ENCODE data around the gene MTG2.

MTG2 gene

GRCh38 chr20:62182469-62183425 is at the start of gene MTG2:
Gene MTG2 (plus strand): TSS chr20:62183028. CDS start chr20:62193421, 10,393 bp downstream.
- DNase-seq: peak; percentile 80

GRCh38 chr20:62133051-62133845 is 49.6 kb upstream of the MTG2 start:
- no peak for DNase-seq

- DNase-seq: no peak
Measured at GRCh38 chr20:62133864-62134263, 49.0 kb upstream of the MTG2 start.

- no peak for DNase-seq
Measured at GRCh38 chr20:62134735-62135231, 48.0 kb upstream of the MTG2 start.

- no peak for DNase-seq
Measured at GRCh38 chr20:62135573-62136266, 47.1 kb upstream of the MTG2 start.

GRCh38 chr20:62136283-62137091 is 46.3 kb upstream of the MTG2 start:
- DNase-seq: peak; percentile 21

- no peak for DNase-seq
Measured at GRCh38 chr20:62137092-62137384, 45.8 kb upstream of the MTG2 start.

- DNase-seq: no peak
Measured at GRCh38 chr20:62137478-62138203, 45.2 kb upstream of the MTG2 start.

- no peak for DNase-seq
Measured at GRCh38 chr20:62138204-62138543, 44.7 kb upstream of the MTG2 start.

GRCh38 chr20:62138912-62139311 is 43.9 kb upstream of the MTG2 start:
- DNase-seq: no peak

- DNase-seq: no peak
Measured at GRCh38 chr20:62139636-62140035, 43.2 kb upstream of the MTG2 start.

- DNase-seq: no peak
Measured at GRCh38 chr20:62141043-62141396, 41.8 kb upstream of the MTG2 start.

- DNase-seq: peak; percentile 17
Measured at GRCh38 chr20:62141397-62142251, 41.2 kb upstream of the MTG2 start.

- no peak for DNase-seq
Measured at GRCh38 chr20:62142252-62143080, 40.4 kb upstream of the MTG2 start.

- peak; percentile 29 for DNase-seq
Measured at GRCh38 chr20:62143081-62143956, 39.5 kb upstream of the MTG2 start, which contains the start of the genes PSMA7 and SS18L1. Gene PSMA7 (minus strand): TSS chr20:62143394. CDS start chr20:62143303, 91 bp downstream. Gene SS18L1 (plus strand): TSS chr20:62143769. CDS start chr20:62143821, 52 bp downstream.

- DNase-seq: no peak
Measured at GRCh38 chr20:62143957-62144825, 38.6 kb upstream of the MTG2 start.

GRCh38 chr20:62145688-62146018 is 37.2 kb upstream of the MTG2 start:
- DNase-seq: no peak
